ENCODE results near the gene CEP95. TPM values are rescaled to one million over a fixed set of nuclear protein-coding genes. Genes with fewer than 3 reads are reported as not detected.

Gene CEP95
- polyA plus RNA-seq, 3 donors = 4.6 to 42.1 (median 5.0) TPM

DNA sequence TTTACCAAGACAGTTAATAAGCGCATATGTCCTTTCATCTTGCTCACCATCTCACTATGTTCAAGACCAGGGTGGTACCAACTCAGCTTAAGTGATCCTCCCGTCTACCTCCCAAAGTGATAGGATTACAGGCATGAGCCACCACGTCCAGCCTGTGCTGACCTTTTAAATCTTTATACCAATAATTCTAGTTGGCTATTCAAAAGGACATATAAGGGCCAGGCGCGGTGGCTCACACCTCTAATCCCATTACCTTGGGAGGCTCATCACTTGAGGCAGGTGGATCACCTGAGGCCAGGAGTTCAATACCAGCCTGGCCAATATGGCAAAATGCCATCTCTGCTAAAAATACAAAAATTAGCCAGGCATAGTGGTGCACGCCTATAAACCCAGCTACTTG is 2.4 kb downstream of the CEP95 start:
- H3K4me3 ChIP-seq (replicated peaks in 1 of 3; ENCODE audit: low read depth in 2 of 3, low read length in 3 of 3) = no peak overlapping the region
- 100% methylated on average over 4 of the region's 6 CpGs for WGBS (ENCODE audit: insufficient coverage)
- intact Hi-C loops (cut with micrococcal nuclease) = no loop called here
- Mint-ChIP-seq H3K9me3 (peaks cover 0 to 5% (median 2%) of the 10 kb centered on the region in 7 donors), H3K27ac (peak overlapping the region in 1 of 7 donors; percentile 80), H3K4me1 (peaks cover 16% of the 10 kb centered on the region), H3K27me3 (ENCODE audit: low read depth in 3 of 3) (no peaks in the 10 kb centered on the region), H3K4me3 (no peak overlapping the region), H3K36me3 (peaks cover 46 to 47% of the 10 kb centered on the region in 2 donors)
- H3K4me2 ChIP-seq (replicated peaks; ENCODE audit: extremely low read depth, low read length, poor library complexity, severe bottlenecking) = no peak overlapping the region
- no peak overlapping the region for H2AFZ ChIP-seq (ENCODE audit: insufficient read depth, low read depth, low read length, poor library complexity, severe bottlenecking)
- no peaks in the 10 kb centered on the region for H3K9me3 ChIP-seq (replicated peaks in 1 of 2; ENCODE audit: control insufficient read depth in 1 of 2, insufficient read depth in 1 of 2, low read length in 2 of 2)
- no peaks in the 10 kb centered on the region for H3K27me3 ChIP-seq (ENCODE audit: control insufficient read depth in 2 of 2, insufficient read depth in 2 of 2, low read length in 2 of 2)
- peaks cover 14 to 25% of the 10 kb centered on the region in 2 donors for H3K4me1 ChIP-seq (ENCODE audit: control insufficient read depth in 1 of 2, insufficient read depth in 2 of 2, low read length in 2 of 2)
- H3K79me2 ChIP-seq (ENCODE audit: insufficient read depth, low read length) = peaks cover 55% of the 10 kb centered on the region
- no peak for TF ChIP-seq CTCF (IDR thresholded peaks at IDR 0.05)
- H3K36me3 ChIP-seq (replicated peaks in 1 of 2; ENCODE audit: control insufficient read depth in 1 of 2, insufficient read depth in 2 of 2, low read length in 2 of 2) = peaks cover 36 to 57% of the 10 kb centered on the region in 2 donors
- H3K9ac ChIP-seq (ENCODE audit: insufficient read depth, low read length, poor library complexity, severe bottlenecking) = no peak overlapping the region
- DNase-seq = no peak
- H4K20me1 ChIP-seq (ENCODE audit: insufficient read depth, low read length) = peaks cover 31% of the 10 kb centered on the region
- H3K27ac ChIP-seq (ENCODE audit: low read depth in 1 of 2, low read length in 2 of 2) = no peak overlapping the region

GRCh38 chr17:64515419-64515818 is 8.6 kb downstream of the CEP95 start:
- no peak for DNase-seq
- Histone ChIP-seq H3K9me3 (replicated peaks in 1 of 2; ENCODE audit: control insufficient read depth in 1 of 2, insufficient read depth in 1 of 2, low read length in 2 of 2) (no peaks in the 10 kb centered on the region), H2AFZ (ENCODE audit: insufficient read depth, low read depth, low read length, poor library complexity, severe bottlenecking) (no peak overlapping the region), H3K4me2 (replicated peaks; ENCODE audit: extremely low read depth, low read length, poor library complexity, severe bottlenecking) (no peak overlapping the region), H4K20me1 (ENCODE audit: insufficient read depth, low read length) (peaks cover 6% of the 10 kb centered on the region), H3K4me1 (ENCODE audit: control insufficient read depth in 1 of 2, insufficient read depth in 2 of 2, low read length in 2 of 2) (no peaks in the 10 kb centered on the region), H3K4me3 (replicated peaks in 1 of 3; ENCODE audit: low read depth in 2 of 3, low read length in 3 of 3) (no peak overlapping the region), H3K27ac (ENCODE audit: low read depth in 1 of 2, low read length in 2 of 2) (no peak overlapping the region), H3K9ac (ENCODE audit: insufficient read depth, low read length, poor library complexity, severe bottlenecking) (no peak overlapping the region), H3K79me2 (ENCODE audit: insufficient read depth, low read length) (peaks cover 3% of the 10 kb centered on the region), H3K36me3 (replicated peaks in 1 of 2; ENCODE audit: control insufficient read depth in 1 of 2, insufficient read depth in 2 of 2, low read length in 2 of 2) (peaks cover 69 to 100% of the 10 kb centered on the region in 2 donors), H3K27me3 (ENCODE audit: control insufficient read depth in 2 of 2, insufficient read depth in 2 of 2, low read length in 2 of 2) (no peaks in the 10 kb centered on the region)
- H3K27ac Mint-ChIP-seq = peak overlapping the region in 1 of 7 donors; percentile 34
- TF ChIP-seq CTCF (IDR thresholded peaks at IDR 0.05) = no peak
- H3K9me3 Mint-ChIP-seq = no peaks in the 10 kb centered on the region
- H3K27me3 Mint-ChIP-seq (ENCODE audit: low read depth in 3 of 3) = no peaks in the 10 kb centered on the region
- peaks cover 8% of the 10 kb centered on the region for H3K4me1 Mint-ChIP-seq
- peaks cover 71 to 82% of the 10 kb centered on the region in 2 donors for H3K36me3 Mint-ChIP-seq
- intact Hi-C loops (cut with micrococcal nuclease) = no loop called here
- WGBS (ENCODE audit: insufficient coverage) = 100% methylated on average over 1 of the region's 2 CpGs
- no peak overlapping the region for H3K4me3 Mint-ChIP-seq

Data from CD14-positive monocyte (primary cell).